Kidney (tissue), 14 donors: ENCODE results near the gene IFI30. TPM values are rescaled to one million over a fixed set of nuclear protein-coding genes. Genes with fewer than 3 reads are reported as not detected.
A peak's percentile ranks its signal among the peaks of the same experiment; 100 is the strongest.

ENCODE experiments used
- DNase-seq, 5 donors: peaks; one replicate each; pipeline ENCODE4 v3.0.0-alpha.2; 2013 to 2020
- FAIRE-seq: peaks from 2 replicates; lab custom pipeline; 2012; peaks lifted over from hg19 to GRCh38; lab: Jason Lieb, UNC
- H3K27ac ChIP-seq, 2 donors: one replicate each; pipeline ENCODE4 v1.7.0; 2013; ENCODE audit warnings: low read depth in 2 of 2, low read length in 2 of 2, inconsistent platforms in 1 of 2
- H3K27me3 ChIP-seq: one replicate; pipeline ENCODE4 v1.7.1; 2013; ENCODE audit warnings: low read length, inconsistent platforms; ENCODE audit not compliant: control insufficient read depth, insufficient read depth
- H3K36me3 ChIP-seq, 3 donors: one replicate each; pipeline versions ENCODE4 v1.7.0 to v1.7.1; 2013; ENCODE audit warnings: low read length in 3 of 3, control low read depth in 1 of 3, inconsistent platforms in 1 of 3; ENCODE audit not compliant: insufficient read depth in 3 of 3, control insufficient read depth in 2 of 3
- H3K4me1 ChIP-seq, 3 donors: one replicate each; pipeline versions ENCODE4 v1.7.0 to v1.7.1; 2013; ENCODE audit warnings: low read length in 3 of 3, inconsistent platforms in 1 of 3, low read depth in 1 of 3; ENCODE audit not compliant: control insufficient read depth in 2 of 3, insufficient read depth in 2 of 3
- H3K4me3 ChIP-seq, 3 donors: one replicate each; pipeline versions ENCODE4 v1.7.0 to v1.8.1; 2013; ENCODE audit warnings: low read length in 3 of 3, control low read depth in 1 of 3, inconsistent platforms in 1 of 3
- H3K9ac ChIP-seq, 3 donors: one replicate each; pipeline versions ENCODE4 v1.7.0 to v1.7.1; 2013; ENCODE audit warnings: low read length in 3 of 3, control low read depth in 1 of 3, inconsistent platforms in 1 of 3
- H3K9me3 ChIP-seq, 3 donors: one replicate each; pipeline versions ENCODE4 v1.7.0 to v1.7.1; 2013; ENCODE audit warnings: low read length in 3 of 3, control low read depth in 1 of 3, inconsistent platforms in 1 of 3; ENCODE audit not compliant: control insufficient read depth in 2 of 3, insufficient read depth in 1 of 3
- CTCF ChIP-seq: IDR thresholded peaks from 3 replicates; pipeline ENCODE4 v1.5.1; 2012; ENCODE audit warnings: mild to moderate bottlenecking, moderate library complexity, borderline replicate concordance; ENCODE audit not compliant: insufficient read depth; ENCODE audit errors: extremely low read depth
- intact Hi-C: fragments of 100-400 bp; cut with DNase I; formaldehyde crosslinking; loops from one replicate; pipeline ENCODE4 v1.11.1; 2022
- polyA plus RNA-seq: library from polyadenylated mRNA; stranded (reverse); fragments of 350-450 nt; fragmentation: Illumina TruSeq; extraction: RNeasy Lipid Tissue Mini Kit (QIAGEN cat#74804); gene quantifications from one replicate; pipeline ENCODE4 v1.2.3, GENCODE V29; 2014; ENCODE audit warnings: low read depth, low replicate concordance; ENCODE audit not compliant: insufficient read depth
- total RNA-seq: library from RNA; stranded (reverse); fragmentation: NEBNext Ultra II Directional; extraction: Animal tissue kit (Norgen Biotek cat#: 25700); gene quantifications from one replicate; pipeline ENCODE4 v1.2.1, GENCODE V29; 2021
- donor health status: control.
- donor health status: control.
- donor health status: control.
- donor health status: control.
- donor health status: control.
- donor health status: DM: yes; HTN: yes; CAD: no.
- donor health status: Normal renal cell carcinoma (clear cell type).

IFI30 gene
- total and polyA plus RNA-seq, 2 donors from 2014 or later = 109 to 173 TPM

DNA sequence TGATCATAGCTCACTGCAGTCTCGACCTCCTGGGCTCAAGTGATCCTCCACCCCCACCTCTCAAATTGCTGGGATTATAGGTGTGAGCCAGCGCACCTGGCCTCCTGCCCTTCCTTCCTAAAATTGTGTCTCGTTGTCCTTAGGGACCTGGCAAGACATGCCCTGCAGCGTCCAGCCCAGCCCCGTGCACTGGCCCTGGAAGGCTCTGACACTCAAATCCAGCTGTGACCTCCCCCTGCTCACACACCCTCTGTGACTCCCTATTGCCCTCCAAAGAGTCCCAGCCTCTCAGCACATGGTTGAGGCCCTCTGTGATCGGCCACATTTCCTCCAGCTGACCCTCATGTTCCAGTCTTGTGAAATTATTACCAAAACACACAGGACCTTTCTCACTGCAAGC lies 24.3 kb downstream of the IFI30 start:
- intact Hi-C loops = loop anchor here (10.0 kb wide), 1 partner anchor 57 kb away; a partner anchor contains a TSS
- Histone ChIP-seq H3K9ac (no peak overlapping the region), H3K36me3 (peaks cover 0 to 28% (median 9%) of the 10 kb centered on the region in 3 donors), H3K27me3 (no peaks in the 10 kb centered on the region), H3K4me3 (no peak overlapping the region), H3K4me1 (peaks cover 0 to 18% (median 9%) of the 10 kb centered on the region in 3 donors), H3K27ac (no peak overlapping the region), H3K9me3 (no peaks in the 10 kb centered on the region)
- no peak for FAIRE-seq
- no peak for TF ChIP-seq CTCF
- DNase-seq = no peak

DNA sequence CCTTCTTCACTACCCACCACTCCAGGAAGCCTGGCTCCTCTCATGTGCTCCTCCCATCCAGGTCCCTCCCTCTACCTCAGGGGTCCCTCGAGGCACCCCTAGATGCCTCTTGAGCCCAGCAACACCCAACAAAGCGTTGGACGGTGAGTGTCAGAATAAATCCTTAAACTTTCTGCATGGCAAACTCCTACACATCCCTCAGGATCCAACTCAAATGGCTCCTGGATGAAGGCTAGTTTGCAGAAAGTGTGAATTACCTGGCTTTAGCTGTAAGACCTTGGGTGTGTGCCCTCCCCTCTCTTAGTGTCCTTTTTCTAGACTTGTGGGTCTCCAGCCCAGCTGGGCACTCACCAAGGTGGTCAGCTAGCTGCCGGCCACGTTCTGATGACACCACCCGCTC lies 24.8 kb downstream of the IFI30 start:
- Histone ChIP-seq H3K4me3 (no peak overlapping the region), H3K9me3 (no peaks in the 10 kb centered on the region), H3K4me1 (peaks cover 0 to 22% (median 9%) of the 10 kb centered on the region in 3 donors), H3K36me3 (peaks cover 0 to 28% (median 9%) of the 10 kb centered on the region in 3 donors), H3K27ac (no peak overlapping the region), H3K9ac (no peak overlapping the region), H3K27me3 (no peaks in the 10 kb centered on the region)
- FAIRE-seq (no peak), DNase-seq (no peak)
- no peak for TF ChIP-seq CTCF
- intact Hi-C loops = loop anchor here (10.0 kb wide), 1 partner anchor 56 kb away; a partner anchor contains a TSS

DNA sequence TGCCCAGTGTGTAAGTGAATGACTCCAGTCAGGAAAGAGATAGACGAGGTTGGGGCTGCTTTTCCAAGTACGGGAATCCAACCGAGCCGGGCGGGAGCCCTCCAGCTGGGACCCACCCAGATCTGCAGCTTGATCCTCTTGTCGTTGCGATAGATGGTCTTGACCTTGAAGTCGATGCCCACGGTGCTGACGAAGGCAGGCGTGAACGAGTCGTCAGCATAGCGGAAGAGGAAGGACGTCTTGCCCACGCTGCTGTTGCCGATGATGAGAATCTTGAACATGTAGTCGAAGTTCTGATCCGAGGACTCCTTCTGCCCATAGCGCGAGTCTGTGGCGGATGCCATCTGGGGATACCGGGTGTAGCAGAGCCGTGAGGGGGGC lies 28.8 kb downstream of the IFI30 start:
- no peak overlapping the region for H3K27ac ChIP-seq
- H3K4me3 ChIP-seq = peak overlapping the region in 1 of 3 donors; percentile 81
- FAIRE-seq (no peak), DNase-seq (peak in 1 of 5 donors; percentile 66)
- no peaks in the 10 kb centered on the region for H3K27me3 ChIP-seq
- no peaks in the 10 kb centered on the region for H3K9me3 ChIP-seq
- H3K9ac ChIP-seq = no peak overlapping the region
- peaks cover 0 to 16% (median 3%) of the 10 kb centered on the region in 3 donors for H3K4me1 ChIP-seq
- no peak for TF ChIP-seq CTCF
- intact Hi-C loops = no loop called here
- peaks cover 0 to 22% (median 8%) of the 10 kb centered on the region in 3 donors for H3K36me3 ChIP-seq

- peaks cover 0 to 16% (median 3%) of the 10 kb centered on the region in 3 donors for H3K4me1 ChIP-seq
- TF ChIP-seq CTCF = peak; percentile 21
- H3K36me3 ChIP-seq = peaks cover 0 to 20% (median 8%) of the 10 kb centered on the region in 3 donors
- DNase-seq (peak; percentile 46 to 87 (median 62)), FAIRE-seq (no peak)
- H3K27ac ChIP-seq = peak overlapping the region; percentile 76 to 82
- intact Hi-C loops = no loop called here
- H3K4me3 ChIP-seq = peak overlapping the region; percentile 69 to 85 (median 81)
- peak overlapping the region; percentile 10 to 68 (median 27) for H3K9ac ChIP-seq
- no peaks in the 10 kb centered on the region for H3K9me3 ChIP-seq
- no peaks in the 10 kb centered on the region for H3K27me3 ChIP-seq
These were observed 29.3 kb downstream of the IFI30 start for GRCh38 chr19:18202778-18203407.
